Activated T-helper 17 cell treated with anti-CD3 and anti-CD28 coated beads, Interleukin-2, amount 50 U/mL, for 72 hours (primary cell): Measurements from ENCODE around the gene GNGT1. TPM values are rescaled to one million over a fixed set of nuclear protein-coding genes. Genes with fewer than 3 reads are reported as not detected.
"Not testable (repeated sequence)": the region's sequence is repeated elsewhere in the genome, so short reads cannot be mapped to it uniquely, and the experiment has no call there.

Experiments
- ATAC-seq: fragments of 150-1000 bp; cut with Tn5 transposase; replicated peaks from 2 replicates; pipeline ENCODE4 v1.10.0; 2021; ENCODE audit warnings: mild to moderate bottlenecking, moderate library complexity
- H3K27ac Mint-ChIP-seq: one replicate; pipeline ENCODE4 v1.8.0; 2022; ENCODE audit warnings: mixed read lengths
- H3K27me3 Mint-ChIP-seq: one replicate; pipeline ENCODE4 v1.8.0; 2022; ENCODE audit warnings: mixed read lengths
- H3K36me3 Mint-ChIP-seq: one replicate; pipeline ENCODE4 v1.8.0; 2022; ENCODE audit warnings: low read depth, mild to moderate bottlenecking, mixed read lengths
- H3K4me1 Mint-ChIP-seq: one replicate; pipeline ENCODE4 v1.8.0; 2022; ENCODE audit warnings: mixed read lengths
- H3K4me3 Mint-ChIP-seq: one replicate; pipeline ENCODE4 v1.8.0; 2022; ENCODE audit warnings: mild to moderate bottlenecking, mixed read lengths
- H3K9me3 Mint-ChIP-seq: one replicate; pipeline ENCODE4 v1.8.0; 2022; ENCODE audit warnings: mixed read lengths
- total RNA-seq, 2 donors: library from RNA; stranded (reverse); gene quantifications; one replicate each; pipeline ENCODE4 v1.2.3, GENCODE V29; 2022

Gene GNGT1
- total RNA-seq, 2 donors from 2014 or later, result not detected

GRCh38 chr7:93890464-93891068, 15.8 kb upstream of the GNGT1 start, which contains the start of gene TFPI2:
Gene TFPI2, minus strand, starts transcription at chr7:93890753. Its CDS starts 75 bp downstream, at chr7:93890678.
- no peaks in the 10 kb centered on the region for H3K4me1 Mint-ChIP-seq
- H3K4me3 Mint-ChIP-seq, result peak within 1 kb of the TSS; percentile 64
- H3K27me3 Mint-ChIP-seq, result peaks cover 38% of the 10 kb centered on the region

GRCh38 chr7:93894426-93894825, 11.9 kb upstream of the GNGT1 start:
- Mint-ChIP-seq H3K27me3 (peaks cover 28% of the 10 kb centered on the region), H3K27ac (no peak overlapping the region), H3K4me1 (no peaks in the 10 kb centered on the region), H3K4me3 (no peak overlapping the region), H3K36me3 (no peaks in the 10 kb centered on the region), H3K9me3 (no peaks in the 10 kb centered on the region)
- ATAC-seq, result no peak

More at GRCh38 chr7:93890464-93891068, 15.8 kb upstream of the GNGT1 start, which contains the start of gene TFPI2:
- no peak within 1 kb of the TSS for H3K27ac Mint-ChIP-seq
- ATAC-seq, result peak; percentile 26
- H3K36me3 Mint-ChIP-seq, result no peaks in the 10 kb centered on the region
- no peaks in the 10 kb centered on the region for H3K9me3 Mint-ChIP-seq

DNA sequence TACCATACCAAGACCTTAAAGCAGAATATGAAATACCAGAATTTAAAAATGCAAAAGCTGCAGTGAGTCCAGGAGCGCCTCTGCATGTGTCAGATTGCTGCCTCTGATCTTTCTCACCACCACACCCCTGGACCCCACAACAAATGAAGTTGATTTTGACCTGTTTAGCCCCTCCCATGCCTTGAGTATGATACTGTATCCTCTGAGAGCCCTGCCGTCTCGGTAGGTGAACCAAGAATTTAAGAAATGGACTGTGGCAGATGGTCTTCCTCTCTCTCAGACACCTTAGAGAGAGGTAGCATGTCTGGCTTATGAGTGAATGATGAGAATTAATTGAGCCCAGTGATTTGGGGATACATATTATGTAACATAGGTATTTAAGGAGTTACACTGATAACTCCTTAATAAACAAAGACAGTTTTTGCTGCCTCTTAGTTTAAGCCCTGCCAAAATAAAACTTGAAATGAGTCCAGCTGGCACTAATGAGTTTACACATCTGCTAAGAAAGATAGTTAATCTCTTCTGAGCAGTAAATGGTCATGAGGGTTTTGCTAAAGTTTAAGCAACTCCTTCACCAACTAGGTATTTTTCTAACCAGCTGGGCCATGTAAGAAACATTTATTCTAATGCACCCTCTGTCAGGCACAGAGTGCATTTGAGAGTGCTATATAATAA, 11.3 kb upstream of the GNGT1 start:
- ATAC-seq, result no peak
- no peaks in the 10 kb centered on the region for H3K9me3 Mint-ChIP-seq
- no peak overlapping the region for H3K4me3 Mint-ChIP-seq
- no peaks in the 10 kb centered on the region for H3K36me3 Mint-ChIP-seq
- H3K27me3 Mint-ChIP-seq, result peaks cover 24% of the 10 kb centered on the region
- no peak overlapping the region for H3K27ac Mint-ChIP-seq
- no peaks in the 10 kb centered on the region for H3K4me1 Mint-ChIP-seq

- H3K4me1 Mint-ChIP-seq, result no peaks in the 10 kb centered on the region
- no peak overlapping the region for H3K4me3 Mint-ChIP-seq
- no peaks in the 10 kb centered on the region for H3K9me3 Mint-ChIP-seq
- H3K36me3 Mint-ChIP-seq, result no peaks in the 10 kb centered on the region
- no peak overlapping the region for H3K27ac Mint-ChIP-seq
- no peak for ATAC-seq
- peaks cover 24% of the 10 kb centered on the region for H3K27me3 Mint-ChIP-seq
Measured at GRCh38 chr7:93895859-93896600, 10.3 kb upstream of the GNGT1 start.

DNA sequence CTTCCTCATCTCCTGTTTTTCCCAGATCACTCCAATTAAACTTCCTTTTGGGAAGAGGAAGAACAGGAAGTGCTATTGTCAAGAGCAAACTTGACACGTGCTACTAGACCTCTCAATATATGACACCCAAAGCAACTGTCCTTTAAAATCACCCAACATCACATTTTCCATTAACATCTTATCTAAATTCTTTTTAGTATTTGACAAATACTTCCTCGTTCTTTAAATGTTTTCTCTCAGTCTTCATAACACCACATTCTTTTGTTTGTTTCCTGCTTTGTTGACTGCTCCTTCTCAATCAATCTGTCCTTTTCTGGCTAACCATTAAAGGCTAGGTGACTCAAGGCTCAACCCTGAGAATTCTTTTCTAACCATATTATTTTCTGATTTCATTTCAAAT, 8.7 kb upstream of the GNGT1 start:
- Mint-ChIP-seq H3K4me1 (no peaks in the 10 kb centered on the region), H3K9me3 (no peaks in the 10 kb centered on the region), H3K27me3 (peaks cover 16% of the 10 kb centered on the region), H3K36me3 (no peaks in the 10 kb centered on the region), H3K27ac (no peak overlapping the region), H3K4me3 (no peak overlapping the region)
- ATAC-seq, result no peak

DNA sequence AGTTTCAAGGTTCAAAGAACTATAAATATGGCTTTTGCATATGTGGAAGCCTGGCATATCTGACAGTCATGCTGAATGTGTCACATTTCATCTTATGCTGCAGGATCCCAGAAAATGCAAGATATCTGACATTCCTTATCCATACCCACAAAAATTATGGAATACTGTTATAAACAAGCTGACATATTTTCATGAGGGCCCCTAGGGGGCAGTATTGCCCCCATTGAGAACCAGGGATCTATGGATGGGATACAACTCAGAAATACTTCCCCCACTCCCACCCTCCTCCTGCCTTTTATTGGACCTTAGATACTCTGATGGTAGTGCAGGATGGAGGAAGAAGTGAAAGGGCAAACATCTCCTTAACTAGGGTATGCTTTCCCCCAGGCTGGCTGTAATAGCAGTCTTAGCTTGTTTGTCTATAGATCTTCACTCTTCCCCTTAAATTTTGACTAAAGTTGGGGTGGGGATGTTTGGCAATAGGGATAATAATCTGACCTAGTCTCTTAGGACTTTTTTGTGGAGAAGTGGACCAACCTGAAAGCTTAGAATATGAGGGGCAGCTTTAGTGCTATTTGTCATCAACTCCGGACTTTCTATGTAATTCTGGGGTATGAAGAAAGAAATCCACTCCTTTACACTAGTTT, 3.5 kb upstream of the GNGT1 start:
- Mint-ChIP-seq H3K27me3 (peaks cover 15% of the 10 kb centered on the region), H3K9me3 (no peaks in the 10 kb centered on the region), H3K4me3 (no peak overlapping the region), H3K36me3 (no peaks in the 10 kb centered on the region), H3K27ac (no peak overlapping the region), H3K4me1 (no peaks in the 10 kb centered on the region)
- ATAC-seq, result no peak

GRCh38 chr7:93910076-93910994, 4.0 kb downstream of the GNGT1 start:
- no peaks in the 10 kb centered on the region for H3K4me1 Mint-ChIP-seq
- H3K27ac Mint-ChIP-seq, result no peak overlapping the region
- H3K4me3 Mint-ChIP-seq, result no peak overlapping the region
- H3K9me3 Mint-ChIP-seq, result no peaks in the 10 kb centered on the region
- peaks cover 9% of the 10 kb centered on the region for H3K27me3 Mint-ChIP-seq
- H3K36me3 Mint-ChIP-seq, result no peaks in the 10 kb centered on the region
- ATAC-seq, result no peak

- H3K36me3 Mint-ChIP-seq, ATAC-seq, H3K9me3 Mint-ChIP-seq, H3K27me3 Mint-ChIP-seq, H3K27ac Mint-ChIP-seq, H3K4me3 Mint-ChIP-seq, H3K4me1 Mint-ChIP-seq: not testable (repeated sequence)
Measured at GRCh38 chr7:93911242-93911641, 4.9 kb downstream of the GNGT1 start.

- not testable (repeated sequence) for H3K27me3 Mint-ChIP-seq, H3K27ac Mint-ChIP-seq, H3K36me3 Mint-ChIP-seq, H3K4me1 Mint-ChIP-seq, H3K9me3 Mint-ChIP-seq, H3K4me3 Mint-ChIP-seq
- peak; percentile 26 for ATAC-seq
Measured at GRCh38 chr7:93911661-93912060, 5.3 kb downstream of the GNGT1 start.

- Mint-ChIP-seq H3K4me3 (no peak overlapping the region), H3K27ac (no peak overlapping the region), H3K36me3 (no peaks in the 10 kb centered on the region), H3K9me3 (no peaks in the 10 kb centered on the region), H3K27me3 (peaks cover 10% of the 10 kb centered on the region), H3K4me1 (no peaks in the 10 kb centered on the region)
- no peak for ATAC-seq
Measured at GRCh38 chr7:93913197-93913596, 6.8 kb downstream of the GNGT1 start.

DNA sequence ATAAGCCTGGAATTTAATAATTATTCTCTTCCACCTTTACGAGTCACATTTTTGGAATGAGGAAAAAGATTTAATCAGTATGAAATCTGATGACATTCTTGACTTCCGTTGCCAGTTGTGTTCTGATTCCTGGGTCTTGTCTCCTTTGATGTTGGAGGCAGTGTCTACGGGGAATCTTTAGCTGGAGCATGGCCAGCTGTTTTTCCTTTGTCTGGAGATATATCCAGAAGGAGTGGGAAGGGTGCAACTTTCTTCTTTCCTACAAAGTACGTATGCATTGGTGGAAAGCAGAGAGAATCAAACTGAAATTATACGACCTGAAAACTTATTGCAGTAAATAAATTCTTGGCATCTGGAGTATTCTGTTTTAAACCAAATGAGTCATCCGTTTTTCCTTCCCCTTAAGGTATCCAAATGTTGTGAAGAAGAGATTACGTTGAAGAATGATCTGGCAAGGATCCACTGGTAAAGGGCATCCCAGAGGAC, 8.3 kb downstream of the GNGT1 start:
- no peaks in the 10 kb centered on the region for H3K9me3 Mint-ChIP-seq
- H3K27ac Mint-ChIP-seq, result no peak overlapping the region
- H3K4me3 Mint-ChIP-seq, result no peak overlapping the region
- peaks cover 10% of the 10 kb centered on the region for H3K27me3 Mint-ChIP-seq
- no peaks in the 10 kb centered on the region for H3K4me1 Mint-ChIP-seq
- H3K36me3 Mint-ChIP-seq, result no peaks in the 10 kb centered on the region
- ATAC-seq, result no peak

DNA sequence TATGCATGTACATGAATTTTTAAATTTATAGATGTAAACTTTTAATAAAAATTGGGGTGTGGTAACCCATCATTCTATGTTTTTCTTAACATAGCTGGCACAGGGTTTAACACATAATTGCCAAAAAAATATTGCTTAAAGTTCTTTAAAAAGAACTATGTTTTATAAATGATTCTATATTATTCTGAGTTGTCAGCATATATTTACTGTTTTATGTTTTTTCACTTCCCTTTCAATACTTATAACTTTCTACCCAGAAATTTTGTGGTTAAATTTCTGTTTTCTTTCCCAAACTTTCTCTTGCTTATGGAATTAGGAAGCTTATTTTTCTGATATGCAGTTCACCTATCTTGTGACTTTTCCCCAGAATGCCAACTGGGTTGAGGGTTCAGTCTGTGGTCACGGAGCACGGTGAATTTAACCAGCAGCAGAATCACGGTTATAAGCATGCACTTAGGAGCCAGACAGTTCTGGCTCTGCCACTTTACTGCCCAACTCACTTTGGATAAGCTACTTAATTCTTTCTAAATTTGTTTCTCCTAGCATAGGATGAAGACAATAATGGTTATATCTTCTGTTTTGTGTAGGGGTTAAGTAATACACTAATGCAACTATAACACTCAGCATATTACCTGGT, 9.0 kb downstream of the GNGT1 start:
- H3K36me3 Mint-ChIP-seq, H3K9me3 Mint-ChIP-seq, H3K4me3 Mint-ChIP-seq, H3K27ac Mint-ChIP-seq, ATAC-seq, H3K4me1 Mint-ChIP-seq: not testable (repeated sequence)
- H3K27me3 Mint-ChIP-seq, result peaks cover 11% of the 10 kb centered on the region

GRCh38 chr7:93915888-93916287, 9.5 kb downstream of the GNGT1 start:
- not testable (repeated sequence) for H3K36me3 Mint-ChIP-seq, H3K9me3 Mint-ChIP-seq, H3K4me1 Mint-ChIP-seq, H3K4me3 Mint-ChIP-seq, H3K27ac Mint-ChIP-seq
- peaks cover 14% of the 10 kb centered on the region for H3K27me3 Mint-ChIP-seq
- ATAC-seq, result peak; percentile 44
